Measurements from ENCODE around the gene MICAL2. TPM values are rescaled to one million over a fixed set of nuclear protein-coding genes. Genes with fewer than 3 reads are reported as not detected.

Gene MICAL2
- total RNA-seq, 4 donors from 2014 or later = 24.7 to 53.7 (median 37.0) TPM

DNA sequence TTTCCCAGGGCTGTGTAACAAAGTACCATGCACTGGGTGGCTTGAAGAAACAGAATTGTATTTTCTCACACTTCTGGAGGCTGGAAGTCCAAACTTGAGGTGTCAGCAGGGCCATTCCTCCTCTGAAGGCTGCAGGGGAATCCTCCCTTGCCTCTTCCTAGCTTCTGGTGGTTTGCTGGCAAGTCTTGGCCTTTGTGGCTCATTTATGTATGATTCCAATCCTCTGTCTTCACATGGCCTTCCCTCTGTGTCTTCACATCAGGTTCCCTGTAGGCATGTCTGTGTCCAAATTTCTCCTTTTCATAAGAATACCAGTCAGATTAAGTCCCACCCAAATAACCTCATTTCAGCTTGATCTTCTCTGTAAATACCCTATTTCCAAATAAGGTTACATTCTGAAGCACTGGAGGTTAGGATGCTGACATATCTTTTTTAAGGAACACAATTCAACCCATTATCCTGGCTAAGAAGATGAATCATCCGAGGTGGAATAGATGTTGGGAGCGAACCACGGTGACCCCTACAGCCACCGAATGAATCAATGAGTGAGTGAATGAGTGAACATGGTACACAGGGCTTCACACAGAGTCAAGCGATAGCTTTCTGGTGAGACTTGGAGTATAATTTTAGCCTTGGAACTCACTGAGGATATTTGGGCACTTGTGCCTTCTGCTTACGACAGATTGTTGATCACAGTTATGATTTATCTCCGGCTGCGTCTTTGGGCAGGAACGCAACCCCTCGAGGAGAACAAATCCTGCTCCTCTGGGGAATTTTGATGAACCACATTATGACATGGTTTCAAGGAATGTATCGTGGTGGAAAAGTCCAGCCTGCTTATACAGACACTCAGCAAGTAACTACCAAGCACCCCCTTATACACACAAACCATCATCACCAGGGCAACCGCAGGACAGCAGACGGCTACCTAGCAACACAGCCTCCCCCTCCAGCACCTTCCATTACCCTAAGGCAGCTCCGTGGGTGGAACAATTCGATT, 34.3 kb upstream of the MICAL2 start:
- H3K27me3 ChIP-seq = peaks cover 0 to 17% (median 0%) of the 10 kb centered on the region in 3 donors
- no peaks in the 10 kb centered on the region for H3K9me3 ChIP-seq
- DNase-seq = peak; percentile 61 to 75
- H3K4me3 ChIP-seq = peak overlapping the region in 1 of 4 donors; percentile 4
- no peaks in the 10 kb centered on the region for H3K36me3 ChIP-seq
- in situ Hi-C loops (cut with MboI; ENCODE audit: low sequenced_read_pairs in 4 of 4) (no loop called here), intact Hi-C loops (cut with DNase I; ENCODE audit: low total_unique reads) (loop anchor here (10.0 kb wide), 1 partner anchor 599 kb away; the partner anchor contains the start of gene TEAD1)
- TF ChIP-seq POLR2A (IDR thresholded peaks at IDR 0.05) (peak; percentile 32 to 58), CTCF (IDR thresholded peaks at IDR 0.05 in 4 of 5, conservative IDR thresholded peaks at IDR 0.05 in 1 of 5) (no peak)
- ATAC-seq = peak; percentile 86 to 91
- H3K27ac ChIP-seq = peak overlapping the region; percentile 50 to 79 (median 72)
- H3K4me1 ChIP-seq = peaks cover 23 to 27% of the 10 kb centered on the region in 2 donors

DNA sequence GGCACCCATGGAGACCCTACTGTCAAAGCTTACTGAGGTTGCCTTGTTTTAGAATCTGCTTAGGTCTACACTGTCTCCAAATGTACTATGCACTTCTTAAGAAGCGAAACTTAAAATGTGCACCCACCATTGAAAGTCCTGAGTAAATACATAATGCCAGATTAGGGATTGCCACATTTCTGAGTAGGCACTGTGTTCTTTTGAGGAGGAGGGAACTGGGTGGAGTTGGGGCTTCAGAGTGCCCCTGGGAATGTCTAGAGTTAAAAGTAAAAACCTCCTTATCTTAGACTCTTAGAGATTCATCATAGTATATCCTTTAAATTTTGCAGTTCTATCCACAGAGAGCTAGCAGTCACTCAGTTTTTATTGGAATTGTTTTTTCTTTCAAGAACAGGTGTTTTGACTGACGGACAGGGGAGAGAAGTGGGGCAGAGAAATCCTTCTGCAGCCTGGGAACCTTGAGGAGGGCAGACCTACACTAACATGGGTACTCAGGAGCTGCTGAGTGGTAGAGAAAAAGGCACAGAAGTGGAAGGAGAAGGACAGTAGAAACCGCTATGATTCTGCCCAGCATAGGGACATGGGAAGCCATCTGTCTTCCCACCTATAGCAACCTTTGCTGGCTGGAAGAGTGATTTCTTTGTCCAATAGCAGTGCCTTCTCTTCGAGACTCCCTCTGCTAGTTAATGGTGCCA, 33.4 kb upstream of the MICAL2 start:
- DNase-seq = no peak
- intact Hi-C loops (cut with DNase I; ENCODE audit: low total_unique reads) (loop anchor here (10.0 kb wide), 1 partner anchor 598 kb away; the partner anchor contains the start of gene TEAD1), in situ Hi-C loops (cut with MboI; ENCODE audit: low sequenced_read_pairs in 4 of 4) (no loop called here)
- TF ChIP-seq CTCF (IDR thresholded peaks at IDR 0.05 in 4 of 5, conservative IDR thresholded peaks at IDR 0.05 in 1 of 5) (no peak), POLR2A (IDR thresholded peaks at IDR 0.05) (no peak)
- H3K27me3 ChIP-seq = peaks cover 0 to 17% (median 0%) of the 10 kb centered on the region in 3 donors
- H3K9me3 ChIP-seq = no peaks in the 10 kb centered on the region
- H3K4me1 ChIP-seq = peaks cover 20 to 25% of the 10 kb centered on the region in 2 donors
- ATAC-seq = peak; percentile 13 to 25
- peak overlapping the region; percentile 50 to 79 (median 68) for H3K27ac ChIP-seq
- no peaks in the 10 kb centered on the region for H3K36me3 ChIP-seq
- peak overlapping the region in 1 of 4 donors; percentile 4 for H3K4me3 ChIP-seq

- no peak for ATAC-seq
- peaks cover 0 to 17% (median 0%) of the 10 kb centered on the region in 3 donors for H3K27me3 ChIP-seq
- in situ Hi-C loops (cut with MboI; ENCODE audit: low sequenced_read_pairs in 4 of 4) = no loop called here
- H3K9me3 ChIP-seq = no peaks in the 10 kb centered on the region
- no peak overlapping the region for H3K4me3 ChIP-seq
- DNase-seq = no peak
- intact Hi-C loops (cut with DNase I; ENCODE audit: low total_unique reads) = loop anchor here (10.0 kb wide), 1 partner anchor 597 kb away; the partner anchor contains the start of gene TEAD1
- H3K4me1 ChIP-seq = peaks cover 20 to 25% of the 10 kb centered on the region in 2 donors
- TF ChIP-seq CTCF (IDR thresholded peaks at IDR 0.05 in 4 of 5, conservative IDR thresholded peaks at IDR 0.05 in 1 of 5) (no peak), POLR2A (IDR thresholded peaks at IDR 0.05) (no peak)
- no peaks in the 10 kb centered on the region for H3K36me3 ChIP-seq
- H3K27ac ChIP-seq = peak overlapping the region in 3 of 4 donors; percentile 62 to 79 (median 75)
These were observed 32.7 kb upstream of the MICAL2 start for GRCh38 chr11:12077535-12078280.

Measured in gastrocnemius medialis (tissue), 4 donors.